Neural progenitor cell (in vitro differentiated cells): ENCODE measurements around the gene ATP10D. TPM values are rescaled to one million over a fixed set of nuclear protein-coding genes. Genes with fewer than 3 reads are reported as not detected.

ENCODE experiments used
- DNase-seq: peaks from one replicate; pipeline ENCODE4 v3.0.0-alpha.2; 2016; ENCODE audit warnings: low spot score
- H2AFZ ChIP-seq: fragments of 200-600 bp; sonication (generic); replicated peaks from 2 replicates; pipeline ENCODE4 v1.6.1; 2016; ENCODE audit warnings: antibody characterized with exemption
- H3F3A ChIP-seq: fragments of 200-600 bp; sonication (generic); 2 replicates; pipeline ENCODE4 v1.6.1; 2016; ENCODE audit warnings: antibody characterized with exemption, low read depth
- H3K27ac ChIP-seq: fragments of 200-600 bp; sonication (generic); 2 replicates; pipeline ENCODE4 v1.5.1; 2016; ENCODE audit warnings: mild to moderate bottlenecking
- H3K27me3 ChIP-seq: fragments of 200-600 bp; sonication (generic); 2 replicates; pipeline ENCODE4 v1.6.1; 2016; ENCODE audit warnings: mild to moderate bottlenecking, moderate library complexity
- H3K36me3 ChIP-seq: fragments of 200-600 bp; sonication (generic); 2 replicates; pipeline ENCODE4 v1.5.1; 2016
- H3K4me1 ChIP-seq: fragments of 200-600 bp; sonication (generic); 2 replicates; pipeline ENCODE4 v1.6.1; 2016; ENCODE audit warnings: mixed run types
- H3K4me2 ChIP-seq: fragments of 200-600 bp; sonication (generic); 2 replicates; pipeline ENCODE4 v1.6.1; 2016
- H3K4me3 ChIP-seq: fragments of 200-600 bp; sonication (generic); 2 replicates; pipeline ENCODE4 v1.5.1; 2016
- H3K79me2 ChIP-seq: fragments of 200-600 bp; sonication (generic); 2 replicates; pipeline ENCODE4 v1.6.1; 2016; ENCODE audit warnings: low read depth
- H3K9ac ChIP-seq: fragments of 200-600 bp; sonication (generic); 2 replicates; pipeline ENCODE4 v1.6.1; 2016
- H3K9me3 ChIP-seq: fragments of 200-600 bp; sonication (generic); 2 replicates; pipeline ENCODE4 v1.5.1; 2016; ENCODE audit warnings: low read depth
- H4K20me1 ChIP-seq: fragments of 200-600 bp; sonication (generic); 2 replicates; pipeline ENCODE4 v1.6.1; 2016; ENCODE audit warnings: low read depth
- H3K27ac Mint-ChIP-seq: 3 replicates; pipeline ENCODE4 v1.8.0; 2021; ENCODE audit warnings: mixed read lengths
- H3K27me3 Mint-ChIP-seq: 2 replicates; pipeline ENCODE4 v1.8.0; 2022; ENCODE audit warnings: low read depth, mild to moderate bottlenecking, inconsistent platforms, moderate library complexity, mixed read lengths; ENCODE audit not compliant: insufficient read depth
- H3K36me3 Mint-ChIP-seq: 3 replicates; pipeline ENCODE4 v1.8.0; 2021; ENCODE audit warnings: mixed read lengths
- H3K4me1 Mint-ChIP-seq: 3 replicates; pipeline ENCODE4 v1.8.0; 2021; ENCODE audit warnings: mixed read lengths
- H3K4me3 Mint-ChIP-seq: 3 replicates; pipeline ENCODE4 v1.8.0; 2021; ENCODE audit warnings: mild to moderate bottlenecking, moderate library complexity, mixed read lengths
- H3K9me3 Mint-ChIP-seq: 3 replicates; pipeline ENCODE4 v1.8.0; 2020; ENCODE audit warnings: mixed read lengths
- CTCF ChIP-seq: fragments of 200-600 bp; sonication (generic); IDR thresholded peaks from 2 replicates; pipeline ENCODE4 v1.5.1; 2017; ENCODE audit warnings: antibody characterized with exemption, mild to moderate bottlenecking
- EZH2 ChIP-seq: fragments of 200-600 bp; sonication (generic); IDR thresholded peaks from 2 replicates; pipeline ENCODE4 v1.6.1; 2017; ENCODE audit warnings: antibody characterized with exemption, mild to moderate bottlenecking, moderate library complexity
- EZH2phosphoT487 ChIP-seq: fragments of 200-600 bp; sonication (generic); IDR thresholded peaks from 2 replicates; pipeline ENCODE4 v1.6.1; 2017; ENCODE audit warnings: antibody characterized with exemption
- total RNA-seq: library from RNA; depleted of rRNA; stranded (reverse); fragments of >200 nt; gene quantifications from 2 replicates; pipeline ENCODE4 v1.2.3, GENCODE V29; 2015; ENCODE audit warnings: low replicate concordance

Gene ATP10D
- total RNA-seq, 1 donor from 2014 or later: 8.1 TPM

- H3F3A ChIP-seq: no peaks in the 10 kb centered on the region
- H3K4me3 ChIP-seq: no peak overlapping the region
- H2AFZ ChIP-seq: no peak overlapping the region
- H3K9me3 ChIP-seq: no peaks in the 10 kb centered on the region
- no peaks in the 10 kb centered on the region for H3K9me3 Mint-ChIP-seq
- H3K36me3 ChIP-seq: no peaks in the 10 kb centered on the region
- no peaks in the 10 kb centered on the region for H3K27me3 ChIP-seq
- TF ChIP-seq CTCF (no peak), EZH2 (no peak), EZH2phosphoT487 (no peak)
- no peaks in the 10 kb centered on the region for H3K27me3 Mint-ChIP-seq
- no peaks in the 10 kb centered on the region for H3K36me3 Mint-ChIP-seq
- no peak for DNase-seq
- no peak overlapping the region for H3K4me3 Mint-ChIP-seq
- H3K4me1 ChIP-seq: peaks cover 17% of the 10 kb centered on the region
- H3K4me2 ChIP-seq: no peak overlapping the region
- peaks cover 18% of the 10 kb centered on the region for H3K4me1 Mint-ChIP-seq
- no peaks in the 10 kb centered on the region for H3K79me2 ChIP-seq
- no peak overlapping the region for H3K9ac ChIP-seq
- H4K20me1 ChIP-seq: no peaks in the 10 kb centered on the region
- H3K27ac Mint-ChIP-seq: no peak overlapping the region
- no peak overlapping the region for H3K27ac ChIP-seq
Measured at GRCh38 chr4:47473141-47473750, 11.8 kb upstream of the ATP10D start.

GRCh38 chr4:47474799-47475198, 10.3 kb upstream of the ATP10D start:
- Histone ChIP-seq H3K79me2 (no peaks in the 10 kb centered on the region), H3K36me3 (no peaks in the 10 kb centered on the region), H3K4me2 (no peak overlapping the region), H3F3A (no peaks in the 10 kb centered on the region), H2AFZ (no peak overlapping the region), H4K20me1 (no peaks in the 10 kb centered on the region), H3K27ac (no peak overlapping the region), H3K4me3 (no peak overlapping the region), H3K27me3 (no peaks in the 10 kb centered on the region), H3K4me1 (peaks cover 12% of the 10 kb centered on the region), H3K9ac (no peak overlapping the region), H3K9me3 (no peaks in the 10 kb centered on the region)
- Mint-ChIP-seq H3K27ac (no peak overlapping the region), H3K27me3 (no peaks in the 10 kb centered on the region), H3K4me1 (peaks cover 18% of the 10 kb centered on the region), H3K9me3 (no peaks in the 10 kb centered on the region), H3K36me3 (no peaks in the 10 kb centered on the region), H3K4me3 (no peak overlapping the region)
- TF ChIP-seq CTCF: no peak
- no peak for TF ChIP-seq EZH2phosphoT487
- TF ChIP-seq EZH2: no peak
- no peak for DNase-seq

- H3K27ac Mint-ChIP-seq: no peak overlapping the region
- H3K4me1 Mint-ChIP-seq: peaks cover 18% of the 10 kb centered on the region
- Histone ChIP-seq H3K4me3 (no peak overlapping the region), H3K27me3 (no peaks in the 10 kb centered on the region), H3K4me2 (no peak overlapping the region), H2AFZ (no peak overlapping the region), H3K9ac (no peak overlapping the region), H4K20me1 (no peaks in the 10 kb centered on the region), H3K36me3 (no peaks in the 10 kb centered on the region), H3K9me3 (no peaks in the 10 kb centered on the region), H3F3A (no peaks in the 10 kb centered on the region), H3K4me1 (peaks cover 12% of the 10 kb centered on the region), H3K79me2 (no peaks in the 10 kb centered on the region), H3K27ac (no peak overlapping the region)
- no peak for DNase-seq
- H3K9me3 Mint-ChIP-seq: no peaks in the 10 kb centered on the region
- no peaks in the 10 kb centered on the region for H3K27me3 Mint-ChIP-seq
- H3K4me3 Mint-ChIP-seq: no peak overlapping the region
- H3K36me3 Mint-ChIP-seq: no peaks in the 10 kb centered on the region
- no peak for TF ChIP-seq EZH2phosphoT487
- TF ChIP-seq EZH2: no peak
- no peak for TF ChIP-seq CTCF
Measured at GRCh38 chr4:47475411-47475810, 9.7 kb upstream of the ATP10D start.
